Transverse colon (tissue), 4 donors: Measurements from ENCODE around the gene SPATS1. TPM values are rescaled to one million over a fixed set of nuclear protein-coding genes. Genes with fewer than 3 reads are reported as not detected.
A peak's percentile ranks its signal among the peaks of the same experiment; 100 is the strongest.
"Not testable (repeated sequence)": the region's sequence is repeated elsewhere in the genome, so short reads cannot be mapped to it uniquely, and the experiment has no call there.

ENCODE experiments used
- DNase-seq: peaks from one replicate; pipeline ENCODE4 v3.0.0-alpha.2; 2019
- H3K27ac ChIP-seq, 4 donors: fragments of 200-600 bp; sonication (generic); 2 replicates each; pipeline ENCODE4 v1.5.1; 2016 to 2018; ENCODE audit warnings: inconsistent platforms in 4 of 4
- H3K27me3 ChIP-seq: fragments of 200-600 bp; sonication (generic); 2 replicates; pipeline ENCODE4 v1.5.1; 2017; ENCODE audit warnings: inconsistent platforms
- H3K36me3 ChIP-seq, 4 donors: fragments of 200-600 bp; sonication (generic); 2 replicates each; pipeline ENCODE4 v1.5.1; 2017 to 2019; ENCODE audit warnings: inconsistent platforms in 4 of 4
- H3K4me1 ChIP-seq, 4 donors: fragments of 200-600 bp; sonication (generic); 2 replicates each; pipeline ENCODE4 v1.5.1; 2017 to 2020; ENCODE audit warnings: inconsistent platforms in 4 of 4
- H3K4me3 ChIP-seq, 4 donors: fragments of 200-600 bp; sonication (generic); 1 replicate in 1 of 4; 2 replicates in 3 of 4; pipeline versions ENCODE4 v1.5.1 to v1.6.1; 2017 to 2019; ENCODE audit warnings: inconsistent platforms in 4 of 4
- H3K9me3 ChIP-seq, 2 donors: fragments of 200-600 bp; sonication (generic); 2 replicates each; pipeline ENCODE4 v1.5.1; 2017 to 2019; ENCODE audit warnings: inconsistent platforms in 2 of 2
- CTCF ChIP-seq, 5 experiments: fragments of 200-600 bp in 3 of 5; fragments of 450-650 bp in 2 of 5; sonication (generic) in 3 of 5; IDR thresholded peaks; 1 replicate in 2 of 5; 2 replicates in 3 of 5; pipeline ENCODE4 v1.5.1; 2016 to 2017; ENCODE audit warnings: antibody characterized with exemption in 5 of 5, inconsistent platforms in 3 of 5, mild to moderate bottlenecking in 2 of 5, moderate library complexity in 1 of 5
- EP300 ChIP-seq: sonication (generic); formaldehyde crosslinking; IDR thresholded peaks from one replicate; pipeline ENCODE4 v1.6.1; 2017; ENCODE audit warnings: antibody characterized with exemption, low read depth
- POLR2A ChIP-seq: fragments of 450-650 bp; IDR thresholded peaks from one replicate; pipeline ENCODE4 v1.6.1; 2016; ENCODE audit warnings: antibody characterized with exemption, mild to moderate bottlenecking, moderate library complexity
- POLR2AphosphoS5 ChIP-seq, 3 donors: sonication (generic); formaldehyde crosslinking; IDR thresholded peaks; one replicate each; pipeline ENCODE4 v1.6.1; 2016; ENCODE audit warnings: antibody characterized with exemption in 3 of 3
- WGBS, 2 donors: methylation state at CpG; one replicate each; pipeline ENCODE4 v1.1.5; 2018; ENCODE audit warnings: low coverage in 1 of 2; 5-methylcytosine and 5-hydroxymethylcytosine counted together
- in situ Hi-C, 4 donors: fragments of 200-750 bp; cut with MboI; loops; one replicate each; pipeline versions ENCODE4 v1.15.0 to v1.15.1; 2017; ENCODE audit warnings: low sequenced_read_pairs in 3 of 4, low pct_ligation_motif_present in 1 of 4, low pct_unique_long_range_greater_than_20kb in 1 of 4
- intact Hi-C: fragments of 100-400 bp; cut with DNase I; formaldehyde crosslinking; loops from one replicate; pipeline ENCODE4 v1.15.1; 2023; ENCODE audit warnings: low total_unique reads
- total RNA-seq, 4 donors: library from RNA; depleted of rRNA; stranded (reverse); fragments of >200 nt; gene quantifications; one replicate each; pipeline ENCODE4 v1.1.0, GENCODE V29; 2016

The SPATS1 gene
- total RNA-seq, 4 donors from 2014 or later, result not detected

DNA sequence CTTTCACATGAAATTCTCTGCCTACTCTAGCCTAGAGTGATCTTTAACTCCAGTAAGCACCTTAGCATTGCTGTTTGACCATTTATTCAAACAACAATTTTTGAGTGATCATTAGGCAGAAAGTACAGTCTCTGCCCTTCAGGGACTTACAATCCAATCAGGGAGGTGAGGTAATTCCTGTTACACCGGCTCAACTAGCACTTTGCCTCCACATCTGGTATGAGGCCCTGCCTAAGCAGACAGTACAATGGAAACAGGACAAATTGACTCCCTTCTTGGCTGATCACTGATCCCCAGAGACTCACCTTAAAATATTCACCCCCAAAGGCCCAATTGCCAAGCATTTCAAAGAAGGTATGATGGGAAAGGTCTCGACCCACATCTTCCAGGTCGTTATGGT, 30.7 kb upstream of the SPATS1 start:
- DNase-seq, result no peak
- H3K27me3 ChIP-seq, result no peaks in the 10 kb centered on the region
- H3K4me1 ChIP-seq, result peaks cover 0 to 17% (median 11%) of the 10 kb centered on the region in 4 donors
- peaks cover 0 to 9% (median 0%) of the 10 kb centered on the region in 4 donors for H3K36me3 ChIP-seq
- intact Hi-C loops (no loop called here), in situ Hi-C loops (no loop called here)
- no peaks in the 10 kb centered on the region for H3K9me3 ChIP-seq
- no peak for TF ChIP-seq POLR2A
- no peak for TF ChIP-seq POLR2AphosphoS5 (IDR thresholded peaks at IDR 0.05)
- TF ChIP-seq CTCF (IDR thresholded peaks at IDR 0.05), result no peak
- TF ChIP-seq EP300, result no peak
- 87 to 95% methylated on average over 3 of the region's 3 CpGs for WGBS, 2 donors
- no peak overlapping the region for H3K27ac ChIP-seq
- no peak overlapping the region for H3K4me3 ChIP-seq

DNA sequence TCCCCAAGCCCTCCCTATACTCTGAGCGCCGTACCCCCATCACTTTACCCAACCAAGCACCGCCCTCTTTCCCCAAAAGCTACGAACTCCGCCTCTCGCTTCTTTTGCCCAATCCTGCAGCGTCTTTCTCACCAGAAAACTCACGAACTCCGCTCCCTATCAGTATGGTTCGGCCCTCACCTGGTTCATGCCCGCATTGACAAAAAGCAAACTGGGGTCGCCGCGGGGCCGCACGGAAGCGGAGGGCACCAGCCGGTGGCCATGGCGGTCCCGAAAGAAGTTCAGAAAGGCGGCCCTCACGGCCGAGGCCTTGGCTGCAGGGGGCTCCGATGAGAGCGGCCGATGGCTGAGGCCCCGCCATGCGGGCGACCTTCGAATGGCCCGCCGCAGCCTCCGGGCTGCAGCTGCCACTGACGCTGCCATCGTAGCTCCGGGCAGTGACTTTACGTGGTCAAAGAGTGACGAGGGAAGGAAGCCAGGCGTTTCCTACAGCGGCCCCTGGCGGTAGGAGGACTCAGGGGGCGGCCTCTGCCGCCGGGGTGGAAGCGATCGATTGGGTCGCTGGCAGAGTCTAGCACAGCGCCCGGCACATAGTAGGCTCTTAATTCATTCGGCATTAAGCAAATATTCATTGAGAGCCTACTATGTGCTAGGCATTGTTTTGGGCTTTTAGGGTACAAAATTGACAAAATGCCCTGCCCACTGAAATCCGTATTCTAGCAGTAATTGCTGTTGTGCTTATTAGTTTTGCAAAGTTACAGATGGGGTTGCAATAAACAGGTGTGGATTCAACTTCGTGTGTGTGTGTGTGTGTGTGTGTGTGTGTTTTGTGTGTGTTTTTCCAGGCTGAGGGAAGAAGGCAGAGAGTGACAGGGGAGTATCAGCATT, 29.3 kb upstream of the SPATS1 start, which contains the start of gene AARS2:
TSS of gene AARS2 (minus strand) at position 447 of the 888 bp plus-strand sequence. CDS start at position 423, 24 bp downstream.
- Histone ChIP-seq H3K4me1 (peaks cover 0 to 17% (median 11%) of the 10 kb centered on the region in 4 donors), H3K9me3 (no peaks in the 10 kb centered on the region), H3K4me3 (peak within 1 kb of the TSS; percentile 67 to 96 (median 94)), H3K27me3 (peaks cover 3% of the 10 kb centered on the region), H3K27ac (peak within 1 kb of the TSS; percentile 81 to 92 (median 88)), H3K36me3 (peaks cover 0 to 9% (median 0%) of the 10 kb centered on the region in 4 donors)
- in situ Hi-C loops, result no loop called here
- peak; percentile 92 for DNase-seq
- intact Hi-C loops, result no loop called here
- peak; percentile 91 to 99 (median 97) for TF ChIP-seq CTCF (IDR thresholded peaks at IDR 0.05)
- TF ChIP-seq POLR2A, result peak; percentile 83
- peak; percentile 72 to 88 (median 84) for TF ChIP-seq POLR2AphosphoS5 (IDR thresholded peaks at IDR 0.05)
- TF ChIP-seq EP300, result no peak
- WGBS, 2 donors, result 0 to 2% methylated on average over 5 to 51 of the region's 52 CpGs

DNA sequence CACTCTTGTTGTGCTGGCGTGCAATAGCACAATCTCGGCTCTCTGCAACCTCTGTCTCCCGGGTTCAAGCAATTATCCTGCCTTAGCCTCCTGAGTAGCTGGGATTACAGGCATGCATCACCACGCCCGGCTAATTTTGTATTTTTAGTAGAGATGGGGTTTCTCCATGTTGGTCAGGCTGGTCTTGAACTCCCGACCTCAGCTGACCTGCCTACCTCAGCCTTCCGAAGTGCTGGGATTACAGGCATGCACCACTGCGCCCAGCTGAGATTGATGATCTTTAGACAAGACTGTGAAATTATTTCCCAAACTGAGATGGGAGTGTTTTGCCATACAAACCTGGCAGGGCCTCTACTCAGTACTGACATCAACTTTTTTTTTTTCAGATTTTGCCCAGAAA, 27.8 kb upstream of the SPATS1 start:
- intact Hi-C loops, H3K27ac ChIP-seq, H3K9me3 ChIP-seq, H3K4me3 ChIP-seq, H3K36me3 ChIP-seq, in situ Hi-C loops, DNase-seq: not testable (repeated sequence)
- peaks cover 0 to 17% (median 11%) of the 10 kb centered on the region in 4 donors for H3K4me1 ChIP-seq
- 92 to 100% methylated on average over 3 to 8 of the region's 8 CpGs for WGBS, 2 donors
- peaks cover 17% of the 10 kb centered on the region for H3K27me3 ChIP-seq

GRCh38 chr6:44315516-44315915, 26.9 kb upstream of the SPATS1 start:
- no peaks in the 10 kb centered on the region for H3K36me3 ChIP-seq
- 62% methylated on average over 3 of the region's 3 CpGs; no CpG with 5 or more reads in 1 of the 2 donors for WGBS, 2 donors
- intact Hi-C loops, result no loop called here
- H3K27ac ChIP-seq, result no peak overlapping the region
- in situ Hi-C loops, result no loop called here
- H3K27me3 ChIP-seq, result peaks cover 26% of the 10 kb centered on the region
- H3K4me1 ChIP-seq, result peaks cover 0 to 11% (median 8%) of the 10 kb centered on the region in 4 donors
- no peak overlapping the region for H3K4me3 ChIP-seq
- TF ChIP-seq CTCF (IDR thresholded peaks at IDR 0.05) (no peak), POLR2A (no peak), EP300 (no peak)
- no peaks in the 10 kb centered on the region for H3K9me3 ChIP-seq
- no peak for DNase-seq
